ENCODE data around the gene CMTM2.

CMTM2 gene

DNA sequence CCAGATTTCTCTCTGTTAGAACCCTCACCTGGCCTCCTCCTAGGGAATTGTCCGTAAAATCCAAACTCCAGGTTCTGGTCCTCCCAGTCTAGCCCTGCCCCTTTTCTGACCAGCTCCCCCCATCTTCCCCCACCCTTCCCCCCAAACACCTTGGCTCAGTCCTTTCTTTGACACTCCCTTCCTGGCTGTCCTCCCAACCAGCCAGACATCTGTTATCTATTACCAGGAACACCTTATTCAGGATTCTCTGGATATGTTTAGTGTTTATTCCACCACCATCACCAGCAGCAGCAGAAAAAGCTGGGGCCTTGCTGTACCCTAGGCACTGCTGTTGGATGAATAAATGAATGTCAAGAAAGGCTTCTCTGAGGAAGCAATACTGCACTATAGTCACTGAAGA, 21.2 kb downstream of the CMTM2 start:
- Histone ChIP-seq H3K4me2 (ENCODE audit: low read depth, low read length, poor library complexity, severe bottlenecking) (no peak overlapping the region), H3K9me2 (replicated peaks; ENCODE audit: insufficient read depth, low read length) (no peaks in the 10 kb centered on the region), H3K27ac (ENCODE audit: low read depth, low read length) (no peak overlapping the region), H2AFZ (ENCODE audit: low read depth, low read length, severe bottlenecking) (no peak overlapping the region), H3F3A (ENCODE audit: insufficient read depth) (no peaks in the 10 kb centered on the region), H3K9me3 (ENCODE audit: insufficient read depth, low read length) (peaks cover 16% of the 10 kb centered on the region; the same call in 1 of the 2 replicates), H3K9ac (ENCODE audit: low read length) (no peak overlapping the region), H3K4me3 (ENCODE audit: insufficient read depth, low read length, poor library complexity, severe bottlenecking) (no peak overlapping the region), H3K36me3 (ENCODE audit: low read length) (no peaks in the 10 kb centered on the region), H3K79me2 (ENCODE audit: insufficient read depth, low read length) (no peaks in the 10 kb centered on the region), H3K27me3 (ENCODE audit: low read length) (no peaks in the 10 kb centered on the region; the same call in 1 of the 2 replicates), H4K20me1 (ENCODE audit: low read depth, low read length) (no peaks in the 10 kb centered on the region)
- TF ChIP-seq CTCF (IDR thresholded peaks at IDR 0.05; ENCODE audit: insufficient read depth, low read length, poor library complexity, severe bottlenecking) = no peak
- TF ChIP-seq EZH2phosphoT487 (conservative IDR thresholded peaks at IDR 0.05; ENCODE audit: low read length) = no peak

- no peaks in the 10 kb centered on the region for H3K36me3 ChIP-seq (ENCODE audit: low read length)
- no peak for TF ChIP-seq EZH2phosphoT487 (conservative IDR thresholded peaks at IDR 0.05; ENCODE audit: low read length)
- no peak for TF ChIP-seq CTCF (IDR thresholded peaks at IDR 0.05; ENCODE audit: insufficient read depth, low read length, poor library complexity, severe bottlenecking)
- no peak overlapping the region for H3K9ac ChIP-seq (ENCODE audit: low read length)
- no peaks in the 10 kb centered on the region for H4K20me1 ChIP-seq (ENCODE audit: low read depth, low read length)
- H3F3A ChIP-seq (ENCODE audit: insufficient read depth) = no peaks in the 10 kb centered on the region
- H3K9me3 ChIP-seq (ENCODE audit: insufficient read depth, low read length) = peaks cover 16% of the 10 kb centered on the region; the same call in 1 of the 2 replicates
- no peak overlapping the region for H3K4me3 ChIP-seq (ENCODE audit: insufficient read depth, low read length, poor library complexity, severe bottlenecking)
- H3K9me2 ChIP-seq (replicated peaks; ENCODE audit: insufficient read depth, low read length) = no peaks in the 10 kb centered on the region
- H3K27me3 ChIP-seq (ENCODE audit: low read length) = no peaks in the 10 kb centered on the region; the same call in 1 of the 2 replicates
- no peak overlapping the region for H3K4me2 ChIP-seq (ENCODE audit: low read depth, low read length, poor library complexity, severe bottlenecking)
- no peak overlapping the region for H2AFZ ChIP-seq (ENCODE audit: low read depth, low read length, severe bottlenecking)
- no peak overlapping the region for H3K27ac ChIP-seq (ENCODE audit: low read depth, low read length)
- H3K79me2 ChIP-seq (ENCODE audit: insufficient read depth, low read length) = no peaks in the 10 kb centered on the region
Observed at GRCh38 chr16:66601471-66601870, 22.2 kb downstream of the CMTM2 start.

DNA sequence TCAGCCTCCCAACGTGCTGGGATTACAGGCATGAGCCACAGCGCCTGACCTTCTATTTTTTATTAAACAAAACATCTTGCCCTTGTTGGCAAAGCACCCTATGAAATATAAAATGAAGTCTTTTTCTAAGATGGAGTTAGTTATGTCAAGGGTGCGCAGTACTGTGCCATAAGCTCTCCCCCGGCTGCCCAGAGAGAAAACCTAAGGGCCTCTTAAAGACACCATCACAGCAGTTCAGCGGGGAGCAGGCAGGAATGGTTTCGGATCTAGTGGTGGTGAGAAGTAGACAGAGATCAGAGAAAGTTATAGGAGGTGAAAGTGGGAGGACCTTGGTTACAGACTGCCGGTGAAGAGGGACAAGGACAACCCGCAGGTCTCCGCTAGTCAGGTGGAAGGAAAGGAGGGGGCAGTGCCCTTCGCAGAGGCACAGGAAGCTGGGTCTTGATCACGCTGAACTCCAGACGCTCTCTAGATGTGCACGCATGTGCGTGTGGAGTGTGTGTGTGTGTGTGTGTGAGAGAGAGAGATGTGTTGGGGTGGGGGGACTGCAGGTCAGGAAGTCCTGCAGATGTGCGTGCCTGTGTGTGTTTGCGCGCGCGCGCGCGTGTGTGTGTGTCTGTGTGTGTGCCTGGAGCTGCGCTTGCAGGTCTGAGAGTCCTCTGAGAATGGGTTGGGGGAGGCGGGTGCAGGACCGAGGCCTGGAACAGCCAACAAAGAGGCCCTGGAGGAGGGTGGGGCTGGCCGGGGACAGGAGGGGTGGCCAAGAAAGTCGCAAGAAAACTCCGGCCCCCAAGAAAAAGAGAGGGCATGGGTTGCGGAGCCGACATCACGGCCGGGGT, 24.5 kb downstream of the CMTM2 start:
- no peaks in the 10 kb centered on the region for H3K79me2 ChIP-seq (ENCODE audit: insufficient read depth, low read length)
- H3K27ac ChIP-seq (ENCODE audit: low read depth, low read length) = no peak overlapping the region; the same call in 1 of the 2 replicates
- no peak for TF ChIP-seq EZH2phosphoT487 (conservative IDR thresholded peaks at IDR 0.05; ENCODE audit: low read length)
- no peak for TF ChIP-seq CTCF (IDR thresholded peaks at IDR 0.05; ENCODE audit: insufficient read depth, low read length, poor library complexity, severe bottlenecking)
- H3K9ac ChIP-seq (ENCODE audit: low read length) = peak overlapping the region; percentile 74
- peak overlapping the region; percentile 74 for H3K4me2 ChIP-seq (ENCODE audit: low read depth, low read length, poor library complexity, severe bottlenecking)
- no peaks in the 10 kb centered on the region for H4K20me1 ChIP-seq (ENCODE audit: low read depth, low read length)
- peaks cover 16% of the 10 kb centered on the region; the same call in 1 of the 2 replicates for H3K9me3 ChIP-seq (ENCODE audit: insufficient read depth, low read length)
- H2AFZ ChIP-seq (ENCODE audit: low read depth, low read length, severe bottlenecking) = peak overlapping the region; percentile 79
- H3K9me2 ChIP-seq (replicated peaks; ENCODE audit: insufficient read depth, low read length) = no peaks in the 10 kb centered on the region
- no peaks in the 10 kb centered on the region for H3K36me3 ChIP-seq (ENCODE audit: low read length)
- no peaks in the 10 kb centered on the region for H3F3A ChIP-seq (ENCODE audit: insufficient read depth)
- no peaks in the 10 kb centered on the region; the same call in 1 of the 2 replicates for H3K27me3 ChIP-seq (ENCODE audit: low read length)
- peak overlapping the region; percentile 73 for H3K4me3 ChIP-seq (ENCODE audit: insufficient read depth, low read length, poor library complexity, severe bottlenecking)
